ENCODE data around the gene KBTBD4. TPM values are rescaled to one million over a fixed set of nuclear protein-coding genes. Genes with fewer than 3 reads are reported as not detected.
A peak's percentile ranks its signal among the peaks of the same experiment; 100 is the strongest.
"Not testable (repeated sequence)": the region's sequence is repeated elsewhere in the genome, so short reads cannot be mapped to it uniquely, and the experiment has no call there.

The KBTBD4 gene
- total RNA-seq, 1 experiment from 2014 or later = 15.9 TPM

- no peak overlapping the region for H4K5ac ChIP-seq (ENCODE audit: insufficient read length, low read depth, low read length)
- H3K27me3 Mint-ChIP-seq (ENCODE audit: low read depth) = no peaks in the 10 kb centered on the region; the same call in 1 of the 2 replicates
- WGBS (ENCODE audit: extremely low coverage, insufficient read length, low lambda C conversion rate) = no CpG with 5 or more reads among the region's 3 CpGs
These were observed 47.1 kb downstream of the KBTBD4 start for GRCh38 chr11:47531666-47532065.

GRCh38 chr11:47530721-47531120 is 48.0 kb downstream of the KBTBD4 start:
- not testable (repeated sequence) for H2AFZ ChIP-seq (ENCODE audit: low read length)

More at GRCh38 chr11:47531666-47532065, 47.1 kb downstream of the KBTBD4 start:
- Histone ChIP-seq H3K79me2 (ENCODE audit: insufficient read depth, low read length) (peaks cover 61% of the 10 kb centered on the region; the same call in 1 of the 2 replicates), H2AFZ (ENCODE audit: low read length) (no peak overlapping the region), H3K18ac (ENCODE audit: insufficient read length, low read depth, low read length) (no peak overlapping the region), H3K23me2 (ENCODE audit: insufficient read length, low read depth, low read length, poor library complexity, severe bottlenecking) (no peaks in the 10 kb centered on the region), H3K4me2 (ENCODE audit: insufficient read depth, insufficient read length, low read length) (no peak overlapping the region), H3K4me1 (ENCODE audit: insufficient read depth, low read length) (no peaks in the 10 kb centered on the region), H2BK120ac (ENCODE audit: low read depth, low read length, poor library complexity, severe bottlenecking) (no peak overlapping the region), H2BK15ac (ENCODE audit: low read depth, low read length) (no peak overlapping the region), H4K91ac (ENCODE audit: insufficient read length, low read depth, low read length) (no peak overlapping the region), H3K14ac (ENCODE audit: insufficient read depth, low read length) (no peak overlapping the region), H3K56ac (ENCODE audit: insufficient read length, low read depth, low read length) (no peak overlapping the region), H3K9ac (ENCODE audit: extremely low read depth, insufficient read length, low read length) (no peak overlapping the region), H3K27ac (ENCODE audit: insufficient read length, low read depth, low read length) (no peak overlapping the region), H3K9me3 (ENCODE audit: control insufficient read depth, low read depth, low read length) (no peaks in the 10 kb centered on the region), H2AK5ac (ENCODE audit: insufficient read length, low read length) (no peak overlapping the region), H2BK20ac (ENCODE audit: low read depth, low read length, poor library complexity, severe bottlenecking) (no peak overlapping the region), H3K27me3 (ENCODE audit: insufficient read depth, low read length) (no peaks in the 10 kb centered on the region), H2BK12ac (ENCODE audit: insufficient read length, low read depth, low read length) (no peak overlapping the region), H3K79me1 (ENCODE audit: insufficient read depth, low read depth, low read length, poor library complexity, severe bottlenecking) (peaks cover 4% of the 10 kb centered on the region), H4K20me1 (ENCODE audit: control insufficient read depth, insufficient read depth, insufficient read length) (no peaks in the 10 kb centered on the region), H2BK5ac (ENCODE audit: insufficient read length, low read length) (no peak overlapping the region), H4K8ac (replicated peaks; ENCODE audit: insufficient read length, low read depth, low read length) (no peak overlapping the region), H3K4ac (ENCODE audit: low read depth, low read length) (no peak overlapping the region), H3T11ph (ENCODE audit: low read length) (no peak overlapping the region), H3K23ac (ENCODE audit: insufficient read length, low read depth, low read length) (no peak overlapping the region)
- no peaks in the 10 kb centered on the region for H3K9me3 Mint-ChIP-seq
- peak overlapping the region in 1 of 3 experiments; percentile 80; a peak in 2 of 7 replicates for H3K27ac Mint-ChIP-seq
- no peak overlapping the region for H3K4me3 Mint-ChIP-seq
- no peak for TF ChIP-seq CTCF (conservative IDR thresholded peaks at IDR 0.05)
- H3K4me1 Mint-ChIP-seq = peaks cover 13 to 14% of the 10 kb centered on the region in 2 experiments
- H3K36me3 Mint-ChIP-seq (ENCODE audit: insufficient read depth in 1 of 3, low read depth in 3 of 3) = peaks cover 1 to 20% (median 4%) of the 10 kb centered on the region in 3 experiments; a peak in 5 of 7 replicates
- DNase-seq = no peak

More at GRCh38 chr11:47530721-47531120, 48.0 kb downstream of the KBTBD4 start:
- not testable (repeated sequence) for DNase-seq; H3K9me3 ChIP-seq (ENCODE audit: control insufficient read depth, low read depth, low read length); H3K23me2 ChIP-seq (ENCODE audit: insufficient read length, low read depth, low read length, poor library complexity, severe bottlenecking); H3K18ac ChIP-seq (ENCODE audit: insufficient read length, low read depth, low read length); H3K23ac ChIP-seq (ENCODE audit: insufficient read length, low read depth, low read length); H3K27ac ChIP-seq (ENCODE audit: insufficient read length, low read depth, low read length); H4K5ac ChIP-seq (ENCODE audit: insufficient read length, low read depth, low read length); H3K9ac ChIP-seq (ENCODE audit: extremely low read depth, insufficient read length, low read length); H2BK15ac ChIP-seq (ENCODE audit: low read depth, low read length); H4K20me1 ChIP-seq (ENCODE audit: control insufficient read depth, insufficient read depth, insufficient read length); H2BK20ac ChIP-seq (ENCODE audit: low read depth, low read length, poor library complexity, severe bottlenecking); H3K4ac ChIP-seq (ENCODE audit: low read depth, low read length); H3K4me3 Mint-ChIP-seq; H4K8ac ChIP-seq (replicated peaks; ENCODE audit: insufficient read length, low read depth, low read length); H3K56ac ChIP-seq (ENCODE audit: insufficient read length, low read depth, low read length); H2BK120ac ChIP-seq (ENCODE audit: low read depth, low read length, poor library complexity, severe bottlenecking); H2BK5ac ChIP-seq (ENCODE audit: insufficient read length, low read length); H2BK12ac ChIP-seq (ENCODE audit: insufficient read length, low read depth, low read length); H3K27me3 Mint-ChIP-seq (ENCODE audit: low read depth); H4K91ac ChIP-seq (ENCODE audit: insufficient read length, low read depth, low read length); H2AK5ac ChIP-seq (ENCODE audit: insufficient read length, low read length); H3T11ph ChIP-seq (ENCODE audit: low read length); H3K4me1 ChIP-seq (ENCODE audit: insufficient read depth, low read length); H3K9me3 Mint-ChIP-seq; H3K4me2 ChIP-seq (ENCODE audit: insufficient read depth, insufficient read length, low read length); H3K27me3 ChIP-seq (ENCODE audit: insufficient read depth, low read length); H3K14ac ChIP-seq (ENCODE audit: insufficient read depth, low read length); H3K79me1 ChIP-seq (ENCODE audit: insufficient read depth, low read depth, low read length, poor library complexity, severe bottlenecking)
- H3K79me2 ChIP-seq (ENCODE audit: insufficient read depth, low read length) = peaks cover 59% of the 10 kb centered on the region; the same call in 1 of the 2 replicates
- no CpG with 5 or more reads among the region's 9 CpGs for WGBS (ENCODE audit: extremely low coverage, insufficient read length, low lambda C conversion rate)
- Mint-ChIP-seq H3K36me3 (ENCODE audit: insufficient read depth in 1 of 3, low read depth in 3 of 3) (peaks cover 0 to 15% (median 4%) of the 10 kb centered on the region in 3 experiments; a peak in 4 of 7 replicates), H3K4me1 (peaks cover 22% of the 10 kb centered on the region in 2 experiments), H3K27ac (peak overlapping the region; percentile 18 to 81 (median 76); a peak in 5 of 7 replicates)
